NCI-H1694 (cell line): ENCODE measurements around the gene PRKAG3.
A peak's percentile ranks its signal among the peaks of the same experiment; 100 is the strongest.

Experiments
- DNase-seq: peaks from one replicate; lab custom pipeline; 2025; lab: John Stamatoyannopoulos, UW

The PRKAG3 gene

DNA sequence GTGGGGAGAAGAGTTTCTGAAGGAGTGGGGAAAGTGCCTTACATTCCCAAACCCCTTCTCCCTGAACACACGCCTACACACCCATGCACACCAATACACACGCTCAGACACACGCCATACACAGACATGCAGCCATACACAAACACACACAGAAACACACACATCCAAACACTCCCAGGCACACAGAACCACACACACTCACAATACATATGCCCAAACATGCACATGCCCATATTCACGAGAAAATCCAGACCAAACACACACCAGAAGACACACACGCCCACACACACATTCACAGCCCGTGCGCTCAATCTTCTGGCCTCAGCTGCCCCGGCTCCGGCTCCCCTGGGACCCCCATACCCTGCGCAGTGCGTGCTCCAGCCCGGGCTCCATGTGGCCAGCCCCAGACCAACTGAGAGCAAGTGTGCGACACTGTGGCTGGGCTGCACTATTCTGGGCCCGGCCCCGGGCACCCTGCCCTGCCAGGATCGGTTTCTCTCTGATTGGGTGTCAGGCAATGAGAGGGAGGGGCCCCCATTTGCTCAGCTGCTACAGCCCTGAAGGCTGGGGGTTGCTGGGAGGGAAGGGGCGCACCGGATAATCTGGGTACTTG lies at the start of gene PRKAG3:
PRKAG3 (minus strand) TSS at position 426 of the 613 bp plus-strand sequence.
- no peak for DNase-seq

DNA sequence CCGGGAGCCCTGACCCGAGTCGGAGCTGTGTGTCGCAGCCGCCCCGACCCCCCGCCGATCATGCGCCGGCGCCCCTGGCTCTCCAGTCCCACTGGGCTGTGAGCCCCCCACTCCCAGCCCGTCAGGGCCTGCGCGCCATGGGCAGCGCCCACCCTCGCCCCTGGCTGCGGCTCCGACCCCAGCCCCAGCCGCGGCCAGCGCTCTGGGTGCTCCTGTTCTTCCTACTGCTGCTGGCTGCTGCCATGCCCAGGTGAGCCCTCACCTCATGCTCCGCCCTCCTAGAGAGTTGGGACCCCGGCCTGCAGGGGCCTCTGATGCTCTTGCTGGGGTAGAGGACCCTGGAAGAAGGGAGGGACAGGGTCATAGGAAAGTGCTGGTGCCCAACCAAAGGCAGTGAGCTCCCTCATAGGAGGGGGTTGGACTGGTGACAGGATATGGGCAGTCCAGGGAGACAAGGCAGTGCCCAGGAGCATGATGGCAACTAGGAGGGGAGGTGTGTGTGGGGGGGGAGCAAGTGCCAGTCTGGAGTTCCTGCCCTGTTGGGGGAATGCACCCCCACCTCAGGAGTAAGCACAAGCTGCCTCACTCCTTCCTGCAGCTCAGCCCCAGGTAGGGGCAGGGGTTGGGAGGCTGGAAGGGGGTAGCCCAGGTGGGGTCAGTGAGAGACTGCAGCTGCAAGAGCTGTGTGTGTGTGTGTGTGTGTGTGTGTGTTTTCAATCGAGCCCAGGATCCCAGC lies 49.4 kb upstream of the PRKAG3 start:
- no peak for DNase-seq

DNA sequence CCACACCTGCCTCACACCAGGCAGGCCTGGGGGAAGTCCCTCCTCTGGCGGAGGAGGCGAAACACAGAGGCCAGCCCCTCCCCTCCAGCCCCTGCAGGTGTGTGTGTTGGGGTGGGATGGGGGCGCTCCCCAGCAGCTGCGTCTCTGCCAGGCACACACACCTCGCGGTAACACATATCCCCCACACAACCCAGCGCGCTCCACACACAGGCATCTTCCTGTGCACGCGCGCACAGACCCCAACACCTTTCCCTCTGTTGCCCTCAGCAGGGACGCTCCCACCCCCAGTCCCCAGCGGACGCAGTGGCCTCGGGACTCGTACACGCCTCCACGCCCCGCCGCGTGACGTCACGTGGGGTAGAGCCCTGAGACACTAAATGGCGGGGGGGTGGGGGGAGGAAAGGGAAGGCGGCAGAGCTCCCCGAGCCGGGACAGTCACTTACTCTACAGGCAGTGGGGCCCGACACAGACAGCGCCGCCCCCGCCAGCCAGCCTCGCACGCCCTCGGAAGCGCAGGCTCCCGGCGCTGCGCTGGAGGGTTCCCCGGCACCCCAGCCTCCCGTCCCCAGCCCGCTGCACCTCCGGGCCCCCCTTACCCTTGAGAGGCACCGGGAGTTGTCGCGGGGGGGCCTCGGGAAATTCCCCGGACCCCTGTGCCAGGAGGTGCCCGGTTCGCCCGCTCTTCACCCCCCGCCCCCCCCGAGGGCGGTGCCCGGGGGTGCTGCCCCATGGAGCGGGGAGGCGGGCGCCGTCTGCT lies 48.7 kb upstream of the PRKAG3 start, which contains the start of gene WNT10A:
WNT10A (plus strand) TSS at position 751 of the 757 bp plus-strand sequence. CDS start 144 bp downstream, outside the sequence.
- no peak for DNase-seq

GRCh38 chr2:218879776-218880101 lies 48.1 kb upstream of the PRKAG3 start:
- DNase-seq: no peak

- peak; percentile 75 for DNase-seq
These were observed 47.5 kb upstream of the PRKAG3 start for GRCh38 chr2:218878926-218879761.

GRCh38 chr2:218878486-218878885 lies 46.9 kb upstream of the PRKAG3 start:
- no peak for DNase-seq

DNA sequence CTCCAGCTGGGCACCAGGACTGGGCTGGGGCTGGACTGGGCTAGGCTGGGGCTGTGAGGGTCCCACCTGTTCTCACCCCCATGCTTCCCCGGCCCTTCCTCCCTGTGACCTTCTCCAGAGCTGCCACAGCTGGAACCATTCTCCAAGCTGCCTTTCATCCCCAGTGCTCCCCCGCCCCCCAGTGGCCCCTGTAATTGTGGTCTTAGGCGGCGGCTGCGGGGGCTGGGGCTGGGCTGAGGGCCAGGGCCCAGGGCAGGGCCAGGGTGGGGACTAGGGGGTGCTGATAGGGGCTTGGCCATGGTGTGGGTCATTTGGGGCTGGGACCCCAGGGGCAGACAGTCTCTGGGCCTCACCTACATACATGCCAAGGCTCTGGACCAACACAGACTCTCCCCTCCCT lies 46.3 kb upstream of the PRKAG3 start:
- DNase-seq: no peak

GRCh38 chr2:218877331-218877730 lies 45.7 kb upstream of the PRKAG3 start:
- no peak for DNase-seq

DNA sequence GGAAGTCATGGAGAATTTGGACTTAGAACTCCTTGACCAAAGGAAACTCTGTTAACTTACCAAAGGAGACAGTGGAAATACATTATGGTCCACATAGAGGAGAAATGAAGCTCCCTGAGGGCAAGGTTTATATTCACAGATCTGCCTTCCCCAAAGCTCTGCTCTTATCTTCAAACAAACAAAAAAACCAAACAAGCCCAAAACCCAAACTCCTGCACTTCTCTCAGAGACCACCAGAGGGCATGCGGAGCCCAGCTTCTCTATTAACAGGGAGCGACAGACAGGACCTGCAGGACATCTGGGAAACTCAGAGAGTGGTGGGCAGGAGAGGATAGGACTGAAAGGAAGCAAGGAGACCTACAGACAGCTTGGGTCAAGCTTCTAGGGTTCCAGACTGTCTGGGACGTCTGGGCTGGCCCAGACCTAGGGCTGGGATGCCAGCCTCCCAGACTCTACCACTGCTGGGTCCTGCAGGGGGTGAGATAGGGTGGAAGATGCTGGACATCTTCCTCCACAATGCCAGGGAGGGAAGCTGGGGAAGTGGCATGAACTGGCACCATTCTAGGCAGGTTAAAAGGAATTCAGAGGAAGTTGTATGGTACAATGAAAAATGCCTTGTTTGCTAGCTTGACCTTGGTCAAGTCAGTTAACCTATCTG lies 45.1 kb upstream of the PRKAG3 start:
- peak; percentile 94 for DNase-seq

DNA sequence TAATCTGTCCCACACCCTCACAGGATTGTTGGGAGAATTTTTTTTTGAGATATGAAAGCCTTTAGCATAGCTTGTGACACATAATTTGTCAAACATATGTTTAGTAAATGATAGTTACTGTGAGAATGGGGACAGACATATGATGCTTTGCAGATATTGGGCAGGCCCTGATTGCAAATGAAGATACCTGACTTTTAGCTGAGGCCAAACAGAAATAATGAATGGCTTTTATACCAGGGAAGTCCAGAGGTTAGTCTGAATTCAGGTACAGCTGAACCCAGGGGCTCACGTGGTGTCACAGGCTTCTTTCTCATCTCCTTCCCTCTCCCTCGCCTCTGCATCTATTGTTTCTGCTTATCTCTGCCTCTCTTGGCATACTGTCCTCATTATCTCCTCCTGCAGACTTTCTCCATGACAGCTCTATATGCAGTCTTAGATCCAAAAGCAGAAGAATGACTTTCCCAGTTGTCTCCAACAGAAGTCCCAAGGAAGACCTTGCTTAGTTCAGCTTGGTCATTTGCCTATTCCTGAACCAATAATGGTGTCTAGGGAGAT lies 44.2 kb upstream of the PRKAG3 start:
- DNase-seq: no peak

DNA sequence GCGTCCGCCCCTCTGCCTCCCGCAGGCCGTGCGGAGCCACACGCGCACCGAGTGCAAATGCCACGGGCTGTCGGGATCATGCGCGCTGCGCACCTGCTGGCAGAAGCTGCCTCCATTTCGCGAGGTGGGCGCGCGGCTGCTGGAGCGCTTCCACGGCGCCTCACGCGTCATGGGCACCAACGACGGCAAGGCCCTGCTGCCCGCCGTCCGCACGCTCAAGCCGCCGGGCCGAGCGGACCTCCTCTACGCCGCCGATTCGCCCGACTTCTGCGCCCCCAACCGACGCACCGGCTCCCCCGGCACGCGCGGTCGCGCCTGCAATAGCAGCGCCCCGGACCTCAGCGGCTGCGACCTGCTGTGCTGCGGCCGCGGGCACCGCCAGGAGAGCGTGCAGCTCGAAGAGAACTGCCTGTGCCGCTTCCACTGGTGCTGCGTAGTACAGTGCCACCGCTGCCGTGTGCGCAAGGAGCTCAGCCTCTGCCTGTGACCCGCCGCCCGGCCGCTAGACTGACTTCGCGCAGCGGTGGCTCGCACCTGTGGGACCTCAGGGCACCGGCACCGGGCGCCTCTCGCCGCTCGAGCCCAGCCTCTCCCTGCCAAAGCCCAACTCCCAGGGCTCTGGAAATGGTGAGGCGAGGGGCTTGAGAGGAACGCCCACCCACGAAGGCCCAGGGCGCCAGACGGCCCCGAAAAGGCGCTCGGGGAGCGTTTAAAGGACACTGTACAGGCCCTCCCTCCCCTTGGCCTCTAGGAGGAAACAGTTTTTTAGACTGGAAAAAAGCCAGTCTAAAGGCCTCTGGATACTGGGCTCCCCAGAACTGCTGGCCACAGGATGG lies 42.0 kb upstream of the PRKAG3 start:
- DNase-seq: no peak

GRCh38 chr2:218872645-218873358 lies 41.2 kb upstream of the PRKAG3 start:
- no peak for DNase-seq

GRCh38 chr2:218871345-218872302 lies 40.0 kb upstream of the PRKAG3 start:
- DNase-seq: no peak

GRCh38 chr2:218870984-218871344 lies 39.4 kb upstream of the PRKAG3 start:
- no peak for DNase-seq

- no peak for DNase-seq
These were observed 37.5 kb upstream of the PRKAG3 start for GRCh38 chr2:218869064-218869463.

GRCh38 chr2:218867900-218868299 lies 36.3 kb upstream of the PRKAG3 start:
- DNase-seq: no peak

- DNase-seq: no peak
These were observed 34.4 kb upstream of the PRKAG3 start for GRCh38 chr2:218865999-218866398.

DNA sequence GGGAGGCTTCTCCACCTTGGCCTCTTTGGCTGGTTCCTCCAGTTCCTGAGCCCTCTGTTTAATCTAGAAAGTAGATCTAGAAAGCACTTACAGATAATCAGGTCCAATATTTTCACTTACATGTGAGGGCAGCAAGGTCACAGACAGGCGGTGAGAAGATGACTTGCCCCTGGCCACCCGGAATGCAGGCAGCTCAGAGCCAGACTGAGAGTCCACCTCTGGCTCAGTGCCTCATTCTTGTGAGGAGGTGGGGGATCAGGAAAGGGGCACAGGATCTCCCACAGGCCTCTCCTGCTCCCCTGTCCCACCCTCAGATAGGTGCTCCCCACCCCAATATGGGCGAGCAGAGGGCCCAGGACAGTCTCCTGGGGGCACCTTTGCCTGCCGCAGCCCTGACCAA lies 33.8 kb upstream of the PRKAG3 start:
- no peak for DNase-seq
